ENCODE measurements around the gene ZBTB20. TPM values are rescaled to one million over a fixed set of nuclear protein-coding genes. Genes with fewer than 3 reads are reported as not detected.

Gene ZBTB20
- total and polyA plus RNA-seq, 2 donors (not counting 1 experiment from before 2014, with no cell fraction given): 4.0 to 123 TPM

DNA sequence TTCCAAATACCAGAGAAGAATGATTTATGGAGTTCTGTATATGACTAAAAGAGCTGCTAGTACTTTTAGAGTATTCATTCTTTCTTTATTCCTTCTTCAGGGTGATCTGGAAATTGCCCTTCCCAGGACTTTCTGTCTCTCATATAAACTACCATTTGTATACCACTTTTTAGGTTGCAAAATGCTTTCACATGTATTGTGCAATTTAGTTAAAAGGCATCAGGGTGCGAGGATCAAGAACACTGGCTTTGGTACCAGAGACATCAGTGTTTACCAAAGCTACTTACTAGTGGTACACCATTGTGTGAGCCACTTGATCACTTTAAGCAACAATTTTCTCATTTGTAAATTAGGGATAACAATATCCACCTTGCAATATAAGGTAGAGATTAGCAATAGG lies 601.9 kb downstream of the ZBTB20 start:
- no peaks in the 10 kb centered on the region for H3K36me3 ChIP-seq (replicated peaks in 1 of 2; ENCODE audit: control extremely low read depth in 1 of 2, control insufficient read depth in 1 of 2, extremely low read depth in 1 of 2, insufficient read depth in 2 of 2, low read length in 1 of 2)
- Mint-ChIP-seq H3K27ac (no peak overlapping the region), H3K27me3 (no peaks in the 10 kb centered on the region), H3K4me1 (no peaks in the 10 kb centered on the region), H3K9me3 (ENCODE audit: insufficient read depth) (no peaks in the 10 kb centered on the region), H3K4me3 (no peak overlapping the region)
- TF ChIP-seq EZH2 (IDR thresholded peaks at IDR 0.05; ENCODE audit: borderline replicate concordance, insufficient read depth, low read depth, low read length, poor library complexity, severe bottlenecking): no peak
- TF ChIP-seq, protein P1, sequence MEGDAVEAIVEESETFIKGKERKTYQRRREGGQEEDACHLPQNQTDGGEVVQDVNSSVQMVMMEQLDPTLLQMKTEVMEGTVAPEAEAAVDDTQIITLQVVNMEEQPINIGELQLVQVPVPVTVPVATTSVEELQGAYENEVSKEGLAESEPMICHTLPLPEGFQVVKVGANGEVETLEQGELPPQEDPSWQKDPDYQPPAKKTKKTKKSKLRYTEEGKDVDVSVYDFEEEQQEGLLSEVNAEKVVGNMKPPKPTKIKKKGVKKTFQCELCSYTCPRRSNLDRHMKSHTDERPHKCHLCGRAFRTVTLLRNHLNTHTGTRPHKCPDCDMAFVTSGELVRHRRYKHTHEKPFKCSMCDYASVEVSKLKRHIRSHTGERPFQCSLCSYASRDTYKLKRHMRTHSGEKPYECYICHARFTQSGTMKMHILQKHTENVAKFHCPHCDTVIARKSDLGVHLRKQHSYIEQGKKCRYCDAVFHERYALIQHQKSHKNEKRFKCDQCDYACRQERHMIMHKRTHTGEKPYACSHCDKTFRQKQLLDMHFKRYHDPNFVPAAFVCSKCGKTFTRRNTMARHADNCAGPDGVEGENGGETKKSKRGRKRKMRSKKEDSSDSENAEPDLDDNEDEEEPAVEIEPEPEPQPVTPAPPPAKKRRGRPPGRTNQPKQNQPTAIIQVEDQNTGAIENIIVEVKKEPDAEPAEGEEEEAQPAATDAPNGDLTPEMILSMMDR (IDR thresholded peaks at IDR 0.05): no peak
- CTCF ChIA-PET: no interaction called here
- no peak overlapping the region for H3K4me3 ChIP-seq (ENCODE audit: control extremely low read depth in 1 of 5, extremely low read depth in 1 of 5, insufficient read depth in 1 of 5, low read depth in 2 of 5, low read length in 4 of 5)
- H2AFZ ChIP-seq (ENCODE audit: insufficient read depth, low read depth, low read length, poor library complexity, severe bottlenecking): no peak overlapping the region
- H3K79me2 ChIP-seq (ENCODE audit: control insufficient read depth, insufficient read depth, low read length): no peaks in the 10 kb centered on the region
- H4K20me1 ChIP-seq (ENCODE audit: control insufficient read depth, insufficient read depth, low read length, poor library complexity, severe bottlenecking): no peaks in the 10 kb centered on the region
- intact Hi-C loops (cut with micrococcal nuclease): no loop called here
- no peak overlapping the region for H3K27ac ChIP-seq (ENCODE audit: low read length in 2 of 2)
- WGBS (ENCODE audit: insufficient coverage): 80% methylated on average over 1 of the region's 1 CpG
- no peak for DNase-seq
- H3K27me3 ChIP-seq (replicated peaks in 1 of 4; ENCODE audit: control extremely low read depth in 1 of 4, control insufficient read depth in 3 of 4, insufficient read depth in 4 of 4, low read length in 3 of 4): no peaks in the 10 kb centered on the region
- ATAC-seq (ENCODE audit: low read depth): no peak
- no peaks in the 10 kb centered on the region for H3K9me3 ChIP-seq (ENCODE audit: control extremely low read depth in 1 of 3, control insufficient read depth in 2 of 3, insufficient read depth in 1 of 3, low read length in 2 of 3)
- no peaks in the 10 kb centered on the region for H3K4me1 ChIP-seq (ENCODE audit: control insufficient read depth in 2 of 2, insufficient read depth in 2 of 2, low read length in 2 of 2)
- H3K4me2 ChIP-seq (replicated peaks; ENCODE audit: low read depth, low read length, poor library complexity, severe bottlenecking): no peak overlapping the region
- no peak overlapping the region for H3K9ac ChIP-seq (ENCODE audit: low read length)
- POLR2A ChIA-PET: interaction anchor here (0.6 kb wide), 1 partner anchor 760 kb away, joined by 6 read pairs; no protein-coding TSS in a partner anchor

DNA sequence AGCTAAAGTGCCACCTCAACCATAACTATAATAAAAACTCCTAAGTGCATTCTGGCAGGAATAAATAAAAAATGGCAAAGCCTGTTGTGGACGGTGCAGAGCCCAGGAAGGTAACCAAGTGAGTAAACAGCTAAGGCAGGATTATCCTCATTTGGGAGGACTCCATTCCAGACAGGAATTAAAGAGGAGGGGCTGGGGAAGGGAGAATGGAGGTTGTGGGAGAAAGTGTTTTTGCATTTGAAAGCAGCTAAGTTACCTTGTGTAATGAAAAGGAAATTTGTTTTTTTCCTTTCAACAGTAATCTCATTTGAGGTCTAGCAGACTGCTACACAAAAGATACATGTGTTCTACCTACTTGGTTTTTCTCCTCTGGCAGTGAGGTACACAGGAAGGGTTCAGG lies 604.7 kb downstream of the ZBTB20 start:
- Mint-ChIP-seq H3K4me3 (no peak overlapping the region), H3K27ac (no peak overlapping the region), H3K27me3 (no peaks in the 10 kb centered on the region), H3K4me1 (peaks cover 19% of the 10 kb centered on the region), H3K9me3 (ENCODE audit: insufficient read depth) (no peaks in the 10 kb centered on the region)
- ChIA-PET POLR2A (no interaction called here), CTCF (no interaction called here)
- intact Hi-C loops (cut with micrococcal nuclease): no loop called here
- WGBS (ENCODE audit: insufficient coverage): 100% methylated on average over 1 of the region's 1 CpG
- Histone ChIP-seq H3K36me3 (replicated peaks in 1 of 2; ENCODE audit: control extremely low read depth in 1 of 2, control insufficient read depth in 1 of 2, extremely low read depth in 1 of 2, insufficient read depth in 2 of 2, low read length in 1 of 2) (no peaks in the 10 kb centered on the region), H3K4me1 (ENCODE audit: control insufficient read depth in 2 of 2, insufficient read depth in 2 of 2, low read length in 2 of 2) (peaks cover 9 to 10% of the 10 kb centered on the region in 2 donors), H4K20me1 (ENCODE audit: control insufficient read depth, insufficient read depth, low read length, poor library complexity, severe bottlenecking) (no peaks in the 10 kb centered on the region), H3K9ac (ENCODE audit: low read length) (no peak overlapping the region), H2AFZ (ENCODE audit: insufficient read depth, low read depth, low read length, poor library complexity, severe bottlenecking) (no peak overlapping the region), H3K27me3 (replicated peaks in 1 of 4; ENCODE audit: control extremely low read depth in 1 of 4, control insufficient read depth in 3 of 4, insufficient read depth in 4 of 4, low read length in 3 of 4) (no peaks in the 10 kb centered on the region), H3K9me3 (ENCODE audit: control extremely low read depth in 1 of 3, control insufficient read depth in 2 of 3, insufficient read depth in 1 of 3, low read length in 2 of 3) (no peaks in the 10 kb centered on the region), H3K79me2 (ENCODE audit: control insufficient read depth, insufficient read depth, low read length) (no peaks in the 10 kb centered on the region), H3K4me2 (replicated peaks; ENCODE audit: low read depth, low read length, poor library complexity, severe bottlenecking) (no peak overlapping the region), H3K27ac (ENCODE audit: low read length in 2 of 2) (no peak overlapping the region), H3K4me3 (ENCODE audit: control extremely low read depth in 1 of 5, extremely low read depth in 1 of 5, insufficient read depth in 1 of 5, low read depth in 2 of 5, low read length in 4 of 5) (no peak overlapping the region)
- no peak for ATAC-seq (ENCODE audit: low read depth)
- no peak for TF ChIP-seq EZH2 (IDR thresholded peaks at IDR 0.05; ENCODE audit: borderline replicate concordance, insufficient read depth, low read depth, low read length, poor library complexity, severe bottlenecking)
- TF ChIP-seq, protein P1 (IDR thresholded peaks at IDR 0.05): no peak
- DNase-seq: no peak

Measured in B cell (primary cell).